ENCODE measurements around the gene PRB2. TPM values are rescaled to one million over a fixed set of nuclear protein-coding genes. Genes with fewer than 3 reads are reported as not detected.

Gene PRB2
- polyA plus RNA-seq, 1 donor (not counting 4 experiments of a cell fraction or from before 2014, with no cell fraction given): not detected

DNA sequence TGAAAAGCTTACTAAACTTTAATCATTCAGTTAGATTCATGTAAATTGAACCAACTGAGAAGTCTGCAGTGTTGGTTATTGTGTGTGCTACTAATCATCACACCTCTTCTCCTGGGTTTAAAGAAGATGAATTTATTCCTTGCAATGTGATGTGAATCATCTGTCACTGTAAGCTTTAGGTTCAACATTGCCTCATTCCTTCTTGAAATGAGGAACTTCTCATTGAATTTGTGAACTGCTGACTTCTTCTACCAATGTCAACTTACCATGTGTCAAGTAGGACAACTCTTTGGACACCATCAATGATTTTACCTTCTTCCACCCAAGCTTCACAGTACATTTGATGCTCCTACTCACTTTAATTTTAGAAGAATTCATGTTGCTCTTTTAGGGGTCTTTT, 17.4 kb upstream of the PRB2 start:
- dilution Hi-C loops (cut with MboI; ENCODE audit: extremely low pct_ligation_motif_present, low sequenced_read_pairs): no loop called here

DNA sequence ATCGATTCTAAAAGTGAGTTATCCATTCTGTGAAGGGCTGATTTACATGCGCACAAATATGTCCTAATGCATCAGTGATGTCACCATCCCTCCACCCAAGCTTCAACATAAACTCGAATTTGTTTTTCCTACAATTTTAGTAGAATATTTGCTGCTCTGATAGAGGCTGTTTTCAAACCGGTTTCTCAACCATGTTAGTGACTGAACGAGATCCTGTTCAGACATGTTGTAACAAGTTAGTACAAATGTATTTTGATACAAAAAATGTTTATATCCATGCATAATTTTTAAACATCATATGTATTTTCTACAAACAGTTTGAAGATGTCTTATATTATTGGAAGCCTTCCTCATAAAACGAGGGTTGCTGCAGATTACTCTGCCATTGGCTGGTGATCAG, 12.7 kb upstream of the PRB2 start:
- dilution Hi-C loops (cut with MboI; ENCODE audit: extremely low pct_ligation_motif_present, low sequenced_read_pairs): no loop called here
- Histone ChIP-seq H4K20me1 (ENCODE audit: control insufficient read depth, extremely low read depth, insufficient read depth, low read length) (no peaks in the 10 kb centered on the region), H3K4me3 (ENCODE audit: control insufficient read depth in 2 of 3, extremely low read depth in 1 of 3, insufficient read depth in 2 of 3, low read depth in 1 of 3, low read length in 3 of 3) (no peak overlapping the region), H3K4me1 (ENCODE audit: control insufficient read depth, extremely low read depth, insufficient read depth, low read length) (no peaks in the 10 kb centered on the region), H3K9ac (ENCODE audit: control insufficient read depth, extremely low read depth, insufficient read depth, low read length) (no peak overlapping the region), H3K27me3 (ENCODE audit: control insufficient read depth, extremely low read depth, insufficient read depth, low read length) (no peaks in the 10 kb centered on the region), H3K9me1 (ENCODE audit: control insufficient read depth, extremely low read depth, insufficient read depth, low read length) (no peaks in the 10 kb centered on the region), H3K79me2 (ENCODE audit: control insufficient read depth, insufficient read depth, low read length) (no peaks in the 10 kb centered on the region), H3K9me3 (ENCODE audit: control insufficient read depth, low read depth, low read length) (no peaks in the 10 kb centered on the region), H2AFZ (ENCODE audit: control insufficient read depth, low read length) (no peak overlapping the region), H3K36me3 (ENCODE audit: control insufficient read depth in 2 of 2, extremely low read depth in 1 of 2, insufficient read depth in 2 of 2, low read length in 2 of 2) (no peaks in the 10 kb centered on the region), H3K27ac (ENCODE audit: control insufficient read depth, insufficient read depth, low read length) (no peak overlapping the region), H3K4me2 (ENCODE audit: control insufficient read depth, extremely low read depth, insufficient read depth, low read depth, low read length) (no peak overlapping the region)
- DNase-seq (ENCODE audit: low read depth, low spot score): no peak
- no peak for FAIRE-seq
- TF ChIP-seq, protein P1, sequence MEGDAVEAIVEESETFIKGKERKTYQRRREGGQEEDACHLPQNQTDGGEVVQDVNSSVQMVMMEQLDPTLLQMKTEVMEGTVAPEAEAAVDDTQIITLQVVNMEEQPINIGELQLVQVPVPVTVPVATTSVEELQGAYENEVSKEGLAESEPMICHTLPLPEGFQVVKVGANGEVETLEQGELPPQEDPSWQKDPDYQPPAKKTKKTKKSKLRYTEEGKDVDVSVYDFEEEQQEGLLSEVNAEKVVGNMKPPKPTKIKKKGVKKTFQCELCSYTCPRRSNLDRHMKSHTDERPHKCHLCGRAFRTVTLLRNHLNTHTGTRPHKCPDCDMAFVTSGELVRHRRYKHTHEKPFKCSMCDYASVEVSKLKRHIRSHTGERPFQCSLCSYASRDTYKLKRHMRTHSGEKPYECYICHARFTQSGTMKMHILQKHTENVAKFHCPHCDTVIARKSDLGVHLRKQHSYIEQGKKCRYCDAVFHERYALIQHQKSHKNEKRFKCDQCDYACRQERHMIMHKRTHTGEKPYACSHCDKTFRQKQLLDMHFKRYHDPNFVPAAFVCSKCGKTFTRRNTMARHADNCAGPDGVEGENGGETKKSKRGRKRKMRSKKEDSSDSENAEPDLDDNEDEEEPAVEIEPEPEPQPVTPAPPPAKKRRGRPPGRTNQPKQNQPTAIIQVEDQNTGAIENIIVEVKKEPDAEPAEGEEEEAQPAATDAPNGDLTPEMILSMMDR (optimal IDR thresholded peaks at IDR 0.05 in 1 of 3, IDR thresholded peaks at IDR 0.05 in 1 of 3, conservative IDR thresholded peaks at IDR 0.05 in 1 of 3; ENCODE audit: extremely low read depth in 1 of 3, insufficient read depth in 2 of 3, low read length in 3 of 3): no peak
- no peak for TF ChIP-seq EZH2 (IDR thresholded peaks at IDR 0.05; ENCODE audit: low read length)

More for the DNA sequence above, 17.4 kb upstream of the PRB2 start:
- no peaks in the 10 kb centered on the region for H3K27me3 ChIP-seq (ENCODE audit: control insufficient read depth, extremely low read depth, insufficient read depth, low read length)
- no peak for TF ChIP-seq EZH2 (IDR thresholded peaks at IDR 0.05; ENCODE audit: low read length)
- TF ChIP-seq, protein P1 (optimal IDR thresholded peaks at IDR 0.05 in 1 of 3, IDR thresholded peaks at IDR 0.05 in 1 of 3, conservative IDR thresholded peaks at IDR 0.05 in 1 of 3; ENCODE audit: extremely low read depth in 1 of 3, insufficient read depth in 2 of 3, low read length in 3 of 3): no peak
- no peak overlapping the region for H3K4me2 ChIP-seq (ENCODE audit: control insufficient read depth, extremely low read depth, insufficient read depth, low read depth, low read length)
- H4K20me1 ChIP-seq (ENCODE audit: control insufficient read depth, extremely low read depth, insufficient read depth, low read length): no peaks in the 10 kb centered on the region
- no peaks in the 10 kb centered on the region for H3K9me3 ChIP-seq (ENCODE audit: control insufficient read depth, low read depth, low read length)
- no peaks in the 10 kb centered on the region for H3K79me2 ChIP-seq (ENCODE audit: control insufficient read depth, insufficient read depth, low read length)
- H3K9ac ChIP-seq (ENCODE audit: control insufficient read depth, extremely low read depth, insufficient read depth, low read length): no peak overlapping the region
- FAIRE-seq (no peak), DNase-seq (ENCODE audit: low read depth, low spot score) (no peak)
- H3K9me1 ChIP-seq (ENCODE audit: control insufficient read depth, extremely low read depth, insufficient read depth, low read length): no peaks in the 10 kb centered on the region
- no peak overlapping the region for H3K27ac ChIP-seq (ENCODE audit: control insufficient read depth, insufficient read depth, low read length)
- no peak overlapping the region for H2AFZ ChIP-seq (ENCODE audit: control insufficient read depth, low read length)
- no peaks in the 10 kb centered on the region for H3K4me1 ChIP-seq (ENCODE audit: control insufficient read depth, extremely low read depth, insufficient read depth, low read length)
- no peaks in the 10 kb centered on the region for H3K36me3 ChIP-seq (ENCODE audit: control insufficient read depth in 2 of 2, extremely low read depth in 1 of 2, insufficient read depth in 2 of 2, low read length in 2 of 2)
- H3K4me3 ChIP-seq (ENCODE audit: control insufficient read depth in 2 of 3, extremely low read depth in 1 of 3, insufficient read depth in 2 of 3, low read depth in 1 of 3, low read length in 3 of 3): no peak overlapping the region

Measured in keratinocyte (primary cell).